Hepatocyte (in vitro differentiated cells): ENCODE measurements around the gene MX2. TPM values are rescaled to one million over a fixed set of nuclear protein-coding genes. Genes with fewer than 3 reads are reported as not detected.

ENCODE experiments used
- DNase-seq: peaks from one replicate; pipeline ENCODE4 v3.0.0-alpha.2; 2016; ENCODE audit warnings: low spot score
- H2AFZ ChIP-seq: fragments of 200-600 bp; sonication (generic); 2 replicates; pipeline ENCODE4 v1.6.0; 2016; ENCODE audit warnings: antibody characterized with exemption, mild to moderate bottlenecking
- H3K27ac ChIP-seq: fragments of 200-600 bp; sonication (generic); 2 replicates; pipeline ENCODE4 v1.5.1; 2016; ENCODE audit warnings: mild to moderate bottlenecking
- H3K27me3 ChIP-seq: fragments of 200-600 bp; sonication (generic); 2 replicates; pipeline ENCODE4 v1.6.1; 2016
- H3K36me3 ChIP-seq: fragments of 200-600 bp; sonication (generic); replicated peaks from 2 replicates; pipeline ENCODE4 v1.5.1; 2016; ENCODE audit warnings: low read depth; ENCODE audit not compliant: insufficient read depth
- H3K4me1 ChIP-seq: fragments of 200-600 bp; sonication (generic); 2 replicates; pipeline ENCODE4 v1.5.1; 2016; ENCODE audit warnings: mild to moderate bottlenecking, moderate library complexity; ENCODE audit not compliant: insufficient read depth
- H3K4me2 ChIP-seq: fragments of 200-600 bp; sonication (generic); 2 replicates; pipeline ENCODE4 v1.6.0; 2016
- H3K4me3 ChIP-seq: fragments of 200-600 bp; sonication (generic); 2 replicates; pipeline ENCODE4 v1.5.1; 2016; ENCODE audit warnings: mild to moderate bottlenecking
- H3K79me2 ChIP-seq: fragments of 200-600 bp; sonication (generic); 2 replicates; pipeline ENCODE4 v1.6.0; 2017; ENCODE audit warnings: mild to moderate bottlenecking
- H3K9me2 ChIP-seq: fragments of 200-600 bp; sonication (generic); replicated peaks from 2 replicates; pipeline ENCODE4 v1.6.0; 2017; ENCODE audit warnings: mild to moderate bottlenecking; ENCODE audit not compliant: insufficient read depth
- H3K9me3 ChIP-seq: fragments of 200-600 bp; sonication (generic); 2 replicates; pipeline ENCODE4 v1.5.1; 2016; ENCODE audit warnings: low read depth, mild to moderate bottlenecking
- H4K20me1 ChIP-seq: fragments of 200-600 bp; sonication (generic); 2 replicates; pipeline ENCODE4 v1.6.0; 2016; ENCODE audit warnings: mild to moderate bottlenecking; ENCODE audit not compliant: insufficient read depth, poor library complexity, severe bottlenecking
- CTCF ChIP-seq: fragments of 200-600 bp; sonication (generic); IDR thresholded peaks from 2 replicates; pipeline ENCODE4 v1.5.1; 2016; ENCODE audit warnings: antibody characterized with exemption, mild to moderate bottlenecking; ENCODE audit not compliant: poor library complexity
- EZH2 ChIP-seq: fragments of 200-600 bp; sonication (generic); IDR thresholded peaks from 2 replicates; pipeline ENCODE4 v1.6.1; 2016; ENCODE audit warnings: antibody characterized with exemption, mild to moderate bottlenecking, borderline replicate concordance
- EZH2phosphoT487 ChIP-seq: fragments of 200-600 bp; sonication (generic); IDR thresholded peaks from one replicate; pipeline ENCODE4 v1.6.1; 2018; ENCODE audit warnings: antibody characterized with exemption, mild to moderate bottlenecking, low read depth, moderate library complexity; ENCODE audit not compliant: unreplicated experiment, severe bottlenecking
- WGBS: methylation state at CpG from one replicate; pipeline ENCODE4 v1.1.6; 2016; ENCODE audit warnings: low lambda C conversion rate; ENCODE audit errors: missing lambda C conversion rate; 5-methylcytosine and 5-hydroxymethylcytosine counted together
- polyA plus RNA-seq: library from polyadenylated mRNA; unstranded; fragments of >200 nt; fragmentation: Nextera tagmentation; extraction: Ambion mirVana; gene quantifications from 2 replicates; pipeline ENCODE4 v1.2.1, GENCODE V29; 2016
- total RNA-seq: library from RNA; depleted of rRNA; stranded (reverse); fragments of >200 nt; gene quantifications from 2 replicates; pipeline ENCODE4 v1.2.3, GENCODE V29; 2014

MX2 gene
- total and polyA plus RNA-seq, 2 experiments from 2014 or later = 1.1 to 2.6 TPM

- no peaks in the 10 kb centered on the region for H3K36me3 ChIP-seq
- H3K4me2 ChIP-seq = no peak overlapping the region
- no peak overlapping the region for H2AFZ ChIP-seq
- H3K27ac ChIP-seq = no peak overlapping the region
- TF ChIP-seq EZH2 = no peak
- no peak for TF ChIP-seq CTCF
- TF ChIP-seq EZH2phosphoT487 = no peak
- no peaks in the 10 kb centered on the region for H3K9me3 ChIP-seq
- DNase-seq = no peak
- H4K20me1 ChIP-seq = no peaks in the 10 kb centered on the region
- peaks cover 5% of the 10 kb centered on the region for H3K4me1 ChIP-seq
- no peaks in the 10 kb centered on the region for H3K79me2 ChIP-seq
- H3K9me2 ChIP-seq = no peaks in the 10 kb centered on the region
- no peak overlapping the region for H3K4me3 ChIP-seq
- H3K27me3 ChIP-seq = no peaks in the 10 kb centered on the region
- WGBS = 92% methylated on average over 14 of the region's 14 CpGs
Observed at GRCh38 chr21:41374177-41374712, 12.4 kb downstream of the MX2 start.

- TF ChIP-seq EZH2phosphoT487 (no peak), CTCF (no peak), EZH2 (no peak)
- WGBS = 87% methylated on average over 5 of the region's 5 CpGs
- Histone ChIP-seq H3K36me3 (no peaks in the 10 kb centered on the region), H3K27me3 (no peaks in the 10 kb centered on the region), H3K79me2 (no peaks in the 10 kb centered on the region), H4K20me1 (no peaks in the 10 kb centered on the region), H3K4me1 (no peaks in the 10 kb centered on the region), H3K27ac (no peak overlapping the region), H3K4me3 (no peak overlapping the region), H3K9me3 (no peaks in the 10 kb centered on the region), H3K9me2 (no peaks in the 10 kb centered on the region), H2AFZ (no peak overlapping the region), H3K4me2 (no peak overlapping the region)
- DNase-seq = no peak
Observed at GRCh38 chr21:41374867-41375533, 13.2 kb downstream of the MX2 start.

GRCh38 chr21:41375875-41376274 lies 14.0 kb downstream of the MX2 start:
- DNase-seq = no peak
- H3K36me3 ChIP-seq = no peaks in the 10 kb centered on the region
- no peaks in the 10 kb centered on the region for H3K4me1 ChIP-seq
- no peaks in the 10 kb centered on the region for H3K79me2 ChIP-seq
- H2AFZ ChIP-seq = no peak overlapping the region
- no peaks in the 10 kb centered on the region for H4K20me1 ChIP-seq
- no peaks in the 10 kb centered on the region for H3K9me3 ChIP-seq
- H3K27me3 ChIP-seq = no peaks in the 10 kb centered on the region
- no peaks in the 10 kb centered on the region for H3K9me2 ChIP-seq
- no peak overlapping the region for H3K4me3 ChIP-seq
- WGBS = 80% methylated on average over 5 of the region's 5 CpGs
- H3K4me2 ChIP-seq = no peak overlapping the region
- H3K27ac ChIP-seq = no peak overlapping the region
- TF ChIP-seq EZH2 = no peak
- no peak for TF ChIP-seq EZH2phosphoT487
- TF ChIP-seq CTCF = no peak
